OCI-LY1 (cell line): ENCODE results near the gene EFNA4.

Experiments
- EZH2 ChIP-seq: fragments of 200-600 bp; sonication (generic), shearing (Covaris generic); IDR thresholded peaks from 2 replicates; pipeline ENCODE4 v1.8.0; 2017; ENCODE audit warnings: borderline replicate concordance, mixed run types, mild to moderate bottlenecking, antibody characterized with exemption, low read length, moderate library complexity, mixed read lengths
- TF ChIP-seq, protein P1 (sequence below): fragments of 200-600 bp; sonication (generic), shearing (Covaris generic); IDR thresholded peaks from 2 replicates; pipeline ENCODE4 v1.5.1; 2017; ENCODE audit warnings: mild to moderate bottlenecking, antibody characterized with exemption, low read length, moderate library complexity, mixed read lengths

DNA sequence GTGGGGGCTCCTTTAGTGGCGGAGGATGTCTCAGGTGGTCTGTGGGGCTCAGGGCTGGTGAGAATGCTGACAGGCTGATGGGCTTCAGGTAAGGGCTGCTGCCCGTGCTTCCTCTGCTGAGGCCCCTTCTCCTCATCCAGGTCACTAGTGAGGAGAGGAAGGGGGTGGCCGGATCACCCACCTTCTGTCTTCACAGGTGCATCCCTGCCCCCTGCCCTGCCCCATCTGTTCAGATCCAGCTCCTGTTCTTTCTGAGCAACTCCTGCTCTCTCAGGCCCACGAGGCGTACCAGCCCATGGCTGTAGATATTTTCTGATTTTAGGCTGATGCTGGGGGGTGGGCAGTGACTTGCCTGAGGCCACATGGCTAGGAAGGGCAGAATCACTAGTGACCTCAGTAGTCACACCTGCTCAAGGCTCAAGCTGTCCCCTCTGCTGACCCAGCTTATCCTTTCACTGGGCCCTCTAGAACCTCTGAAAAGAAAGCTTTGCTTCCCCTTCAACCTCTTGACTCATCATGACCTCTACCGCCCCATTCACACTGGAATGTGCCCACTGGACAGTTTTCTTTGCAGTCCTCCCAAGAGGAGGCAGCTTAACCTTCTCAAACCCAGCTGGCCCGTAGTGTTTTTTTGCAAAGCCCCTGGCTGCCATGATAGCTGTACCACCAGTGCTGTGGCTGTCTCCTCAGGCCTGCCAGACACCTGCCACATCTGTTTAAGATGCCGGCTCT is 44.8 kb upstream of the EFNA4 start:
- no peak for TF ChIP-seq EZH2
- TF ChIP-seq, protein P1, sequence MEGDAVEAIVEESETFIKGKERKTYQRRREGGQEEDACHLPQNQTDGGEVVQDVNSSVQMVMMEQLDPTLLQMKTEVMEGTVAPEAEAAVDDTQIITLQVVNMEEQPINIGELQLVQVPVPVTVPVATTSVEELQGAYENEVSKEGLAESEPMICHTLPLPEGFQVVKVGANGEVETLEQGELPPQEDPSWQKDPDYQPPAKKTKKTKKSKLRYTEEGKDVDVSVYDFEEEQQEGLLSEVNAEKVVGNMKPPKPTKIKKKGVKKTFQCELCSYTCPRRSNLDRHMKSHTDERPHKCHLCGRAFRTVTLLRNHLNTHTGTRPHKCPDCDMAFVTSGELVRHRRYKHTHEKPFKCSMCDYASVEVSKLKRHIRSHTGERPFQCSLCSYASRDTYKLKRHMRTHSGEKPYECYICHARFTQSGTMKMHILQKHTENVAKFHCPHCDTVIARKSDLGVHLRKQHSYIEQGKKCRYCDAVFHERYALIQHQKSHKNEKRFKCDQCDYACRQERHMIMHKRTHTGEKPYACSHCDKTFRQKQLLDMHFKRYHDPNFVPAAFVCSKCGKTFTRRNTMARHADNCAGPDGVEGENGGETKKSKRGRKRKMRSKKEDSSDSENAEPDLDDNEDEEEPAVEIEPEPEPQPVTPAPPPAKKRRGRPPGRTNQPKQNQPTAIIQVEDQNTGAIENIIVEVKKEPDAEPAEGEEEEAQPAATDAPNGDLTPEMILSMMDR, result no peak
